Ovary (tissue), 9 donors: ENCODE results near the gene NOP9. TPM values are rescaled to one million over a fixed set of nuclear protein-coding genes. Genes with fewer than 3 reads are reported as not detected.

ENCODE experiments used
- DNase-seq, 5 donors: peaks; one replicate each; pipeline ENCODE4 v3.0.0-alpha.2; 2019 to 2020
- H3K27ac ChIP-seq, 2 donors: fragments of 200-600 bp; one replicate each; pipeline versions ENCODE4 v1.5.1 to v1.8.0; 2019 to 2022
- H3K27me3 ChIP-seq: fragments of 200-600 bp; one replicate; pipeline ENCODE4 v1.8.0; 2022
- H3K36me3 ChIP-seq: fragments of 200-600 bp; sonication (generic); one replicate; pipeline ENCODE4 v1.5.1; 2019
- H3K4me1 ChIP-seq: one replicate; pipeline ENCODE4 v1.8.1; 2013; ENCODE audit warnings: mild to moderate bottlenecking, moderate library complexity; ENCODE audit not compliant: insufficient read depth
- H3K4me3 ChIP-seq: fragments of 200-600 bp; sonication (generic); one replicate; pipeline ENCODE4 v1.5.1; 2017
- H3K9me3 ChIP-seq, 2 donors: fragments of 200-600 bp in 1 of 2; sonication (generic) in 1 of 2; one replicate each; pipeline versions ENCODE4 v1.5.1 to v1.8.1; 2013 to 2019; ENCODE audit warnings: mild to moderate bottlenecking in 1 of 2, moderate library complexity in 1 of 2
- EP300 ChIP-seq: sonication (generic); formaldehyde crosslinking; IDR thresholded peaks from one replicate; pipeline ENCODE4 v1.6.1; 2017; ENCODE audit warnings: antibody characterized with exemption
- POLR2A ChIP-seq: fragments of 450-650 bp; IDR thresholded peaks from one replicate; pipeline ENCODE4 v1.6.1; 2017; ENCODE audit warnings: antibody characterized with exemption, mild to moderate bottlenecking, moderate library complexity
- WGBS, 3 donors: extraction: QIAGEN DNeasy Blood & Tissue Kit in 1 of 3; methylation state at CpG; one replicate each; pipeline versions ENCODE4 v1.1.5 to v1.1.7; 2013 to 2017; 5-methylcytosine and 5-hydroxymethylcytosine counted together
- intact Hi-C, 4 donors: fragments of 100-400 bp; cut with DNase I; formaldehyde crosslinking; loops; one replicate each; pipeline versions ENCODE4 v1.11.0 to v1.15.1; 2022 to 2023
- polyA plus RNA-seq, 2 donors: library from polyadenylated mRNA; stranded (reverse); fragments of 200-250 nt in 1 of 2; fragments of 350-450 nt in 1 of 2; fragmentation: Illumina TruSeq in 1 of 2; extraction: RNeasy Lipid Tissue Mini Kit (QIAGEN cat#74804) in 1 of 2; gene quantifications; one replicate each; pipeline ENCODE4 v1.2.3, GENCODE V29; 2013 to 2014
- total RNA-seq, 7 donors: library from RNA; depleted of rRNA in 2 of 7; stranded (reverse); fragments of >200 nt in 2 of 7; fragmentation: NEBNext Ultra II Directional in 3 of 7; extraction: Animal tissue kit (Norgen Biotek cat#: 25700) in 3 of 7; gene quantifications; one replicate each; pipeline versions ENCODE4 v1.1.0 to v1.2.4, GENCODE V29; 2016 to 2023
- TF ChIP-seq, protein P1 (sequence below), 3 donors: fragments of 450-650 bp in 2 of 3; fragments of 200-600 bp in 1 of 3; IDR thresholded peaks; one replicate each; pipeline versions ENCODE4 v1.5.1 to v1.8.0; 2016 to 2022; ENCODE audit warnings: antibody characterized with exemption in 3 of 3, mild to moderate bottlenecking in 1 of 3
- donor health status: DM: no; HTN: no; CAD: no; lungs with moderate emphysema.
- donor health status: DM: no; HTN: no; CAD: no.
- donor health status: Bipolar disorder and iron deficiency.
- donor health status: DM: yes; HTN: yes; CAD: no.
- donor health status: DM: no; HTN: no; CAD: no.
- donor health status: DM: yes; HTN: yes; CAD: no.

The NOP9 gene
- total and polyA plus RNA-seq, 9 donors, result 9.2 to 28.6 (median 22.1) TPM

DNA sequence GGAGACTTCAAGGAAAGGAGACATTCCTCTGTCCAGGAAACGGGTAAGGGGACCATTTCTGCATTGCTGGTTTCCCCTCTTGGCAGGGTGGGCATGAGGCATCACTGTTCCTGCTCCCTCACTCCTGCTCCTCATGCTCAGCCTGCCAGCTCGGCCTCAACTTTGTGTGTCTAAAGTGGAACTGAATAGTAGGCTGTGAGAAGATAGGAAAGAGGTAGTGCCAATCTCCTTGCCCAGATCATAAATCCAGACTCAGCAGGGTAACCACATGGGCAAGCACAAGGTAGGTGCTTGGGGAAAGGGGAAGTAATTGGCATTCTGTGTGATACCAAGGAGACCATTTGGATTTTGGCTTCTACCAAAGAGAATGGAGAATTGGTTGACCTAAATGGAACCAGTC lies 14.3 kb downstream of the NOP9 start:
- DNase-seq, result no peak
- Histone ChIP-seq H3K4me1 (peaks cover 18% of the 10 kb centered on the region), H3K4me3 (no peak overlapping the region), H3K9me3 (no peaks in the 10 kb centered on the region), H3K27me3 (no peaks in the 10 kb centered on the region), H3K27ac (no peak overlapping the region), H3K36me3 (no peaks in the 10 kb centered on the region)
- TF ChIP-seq POLR2A (no peak), EP300 (no peak)
- TF ChIP-seq, protein P1, sequence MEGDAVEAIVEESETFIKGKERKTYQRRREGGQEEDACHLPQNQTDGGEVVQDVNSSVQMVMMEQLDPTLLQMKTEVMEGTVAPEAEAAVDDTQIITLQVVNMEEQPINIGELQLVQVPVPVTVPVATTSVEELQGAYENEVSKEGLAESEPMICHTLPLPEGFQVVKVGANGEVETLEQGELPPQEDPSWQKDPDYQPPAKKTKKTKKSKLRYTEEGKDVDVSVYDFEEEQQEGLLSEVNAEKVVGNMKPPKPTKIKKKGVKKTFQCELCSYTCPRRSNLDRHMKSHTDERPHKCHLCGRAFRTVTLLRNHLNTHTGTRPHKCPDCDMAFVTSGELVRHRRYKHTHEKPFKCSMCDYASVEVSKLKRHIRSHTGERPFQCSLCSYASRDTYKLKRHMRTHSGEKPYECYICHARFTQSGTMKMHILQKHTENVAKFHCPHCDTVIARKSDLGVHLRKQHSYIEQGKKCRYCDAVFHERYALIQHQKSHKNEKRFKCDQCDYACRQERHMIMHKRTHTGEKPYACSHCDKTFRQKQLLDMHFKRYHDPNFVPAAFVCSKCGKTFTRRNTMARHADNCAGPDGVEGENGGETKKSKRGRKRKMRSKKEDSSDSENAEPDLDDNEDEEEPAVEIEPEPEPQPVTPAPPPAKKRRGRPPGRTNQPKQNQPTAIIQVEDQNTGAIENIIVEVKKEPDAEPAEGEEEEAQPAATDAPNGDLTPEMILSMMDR (IDR thresholded peaks at IDR 0.05), result no peak
- intact Hi-C loops, result loop anchor here in 1 of 4 donors (5.0 kb wide), 1 partner anchor 72 kb away; the partner anchor contains the start of gene TINF2
- 86 to 88% (median 86%) methylated on average over 2 of the region's 2 CpGs for WGBS, 3 donors

DNA sequence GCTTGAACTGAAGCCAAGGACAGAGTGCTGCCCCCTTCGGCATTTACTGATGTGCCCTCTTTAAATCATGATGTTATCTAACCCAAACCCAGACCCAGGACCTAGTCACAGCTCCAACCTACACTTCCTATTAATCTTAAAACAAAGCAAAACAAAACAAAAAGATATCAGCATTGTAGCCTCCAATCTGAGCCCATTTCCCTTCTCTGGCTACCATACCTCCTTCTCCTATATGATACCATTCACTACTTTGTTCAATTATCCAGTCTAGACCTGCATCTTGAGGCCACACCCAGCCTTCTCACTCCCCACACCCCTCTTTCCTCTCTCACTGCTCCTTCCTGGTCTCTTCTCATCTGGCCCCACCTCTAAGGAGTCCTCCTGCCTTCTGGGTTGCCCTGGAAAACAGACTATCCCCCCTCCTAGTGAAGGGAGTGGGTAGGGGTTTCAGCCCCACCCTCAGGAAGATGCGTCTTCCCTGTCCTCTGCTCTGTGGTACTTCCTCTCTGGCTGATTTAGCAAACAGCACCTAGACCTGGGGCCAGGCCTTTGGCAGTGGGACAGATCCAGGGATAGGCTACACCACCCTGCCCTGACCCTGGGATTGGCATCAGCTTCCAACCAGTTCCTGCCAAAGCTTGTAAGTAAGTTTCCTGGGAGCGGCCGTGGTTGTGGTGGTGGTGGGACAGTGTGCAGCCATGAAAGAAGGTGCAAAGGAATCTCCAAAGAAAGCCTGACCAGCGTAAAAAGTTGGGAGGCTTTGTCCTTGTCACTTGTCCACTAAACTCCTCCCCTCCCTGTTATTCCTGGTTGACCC lies 14.9 kb downstream of the NOP9 start:
- TF ChIP-seq EP300, result no peak
- TF ChIP-seq, protein P1 (IDR thresholded peaks at IDR 0.05), result no peak
- TF ChIP-seq POLR2A, result no peak

DNA sequence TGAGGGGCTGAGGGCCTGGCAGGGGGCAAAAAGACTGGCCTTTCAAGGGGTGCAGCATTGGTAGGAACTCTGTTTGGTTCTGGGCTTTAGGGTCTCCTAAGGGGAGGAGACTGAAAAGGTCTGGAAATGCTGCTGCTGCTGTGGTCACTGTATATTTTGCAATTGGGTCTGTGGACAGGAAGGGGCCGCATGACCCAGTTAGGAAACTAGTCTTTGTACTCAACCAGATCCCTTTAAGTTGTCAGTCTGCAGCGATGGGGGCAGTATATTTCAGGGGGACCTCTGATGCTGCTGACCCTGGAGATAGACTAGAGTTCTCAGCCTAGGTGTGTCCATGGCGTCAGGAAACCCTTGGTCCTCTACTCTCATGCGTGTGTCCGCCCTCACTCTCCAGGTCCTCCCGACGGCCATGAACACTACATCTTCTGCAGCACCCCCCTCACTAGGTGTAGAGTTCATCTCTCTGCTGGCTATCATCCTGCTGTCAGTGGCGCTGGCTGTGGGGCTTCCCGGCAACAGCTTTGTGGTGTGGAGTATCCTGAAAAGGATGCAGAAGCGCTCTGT lies 15.7 kb downstream of the NOP9 start:
- Histone ChIP-seq H3K27me3 (no peaks in the 10 kb centered on the region), H3K4me3 (no peak overlapping the region), H3K36me3 (no peaks in the 10 kb centered on the region), H3K4me1 (peaks cover 12% of the 10 kb centered on the region), H3K9me3 (no peaks in the 10 kb centered on the region), H3K27ac (no peak overlapping the region)
- TF ChIP-seq EP300, result no peak
- TF ChIP-seq POLR2A, result no peak
- TF ChIP-seq, protein P1 (IDR thresholded peaks at IDR 0.05), result no peak
- DNase-seq, result no peak
- WGBS, 3 donors, result 80 to 87% (median 84%) methylated on average over 10 of the region's 10 CpGs
- intact Hi-C loops, result no loop called here

More for the DNA sequence above, 14.9 kb downstream of the NOP9 start:
- intact Hi-C loops, result loop anchor here in 1 of 4 donors (5.0 kb wide), 1 partner anchor 72 kb away; the partner anchor contains the start of gene TINF2
- no peaks in the 10 kb centered on the region for H3K27me3 ChIP-seq
- no peak overlapping the region for H3K27ac ChIP-seq
- no peak for DNase-seq
- 73 to 81% (median 78%) methylated on average over 5 of the region's 5 CpGs for WGBS, 3 donors
- no peak overlapping the region for H3K4me3 ChIP-seq
- no peaks in the 10 kb centered on the region for H3K36me3 ChIP-seq
- no peaks in the 10 kb centered on the region for H3K9me3 ChIP-seq
- H3K4me1 ChIP-seq, result peaks cover 17% of the 10 kb centered on the region

DNA sequence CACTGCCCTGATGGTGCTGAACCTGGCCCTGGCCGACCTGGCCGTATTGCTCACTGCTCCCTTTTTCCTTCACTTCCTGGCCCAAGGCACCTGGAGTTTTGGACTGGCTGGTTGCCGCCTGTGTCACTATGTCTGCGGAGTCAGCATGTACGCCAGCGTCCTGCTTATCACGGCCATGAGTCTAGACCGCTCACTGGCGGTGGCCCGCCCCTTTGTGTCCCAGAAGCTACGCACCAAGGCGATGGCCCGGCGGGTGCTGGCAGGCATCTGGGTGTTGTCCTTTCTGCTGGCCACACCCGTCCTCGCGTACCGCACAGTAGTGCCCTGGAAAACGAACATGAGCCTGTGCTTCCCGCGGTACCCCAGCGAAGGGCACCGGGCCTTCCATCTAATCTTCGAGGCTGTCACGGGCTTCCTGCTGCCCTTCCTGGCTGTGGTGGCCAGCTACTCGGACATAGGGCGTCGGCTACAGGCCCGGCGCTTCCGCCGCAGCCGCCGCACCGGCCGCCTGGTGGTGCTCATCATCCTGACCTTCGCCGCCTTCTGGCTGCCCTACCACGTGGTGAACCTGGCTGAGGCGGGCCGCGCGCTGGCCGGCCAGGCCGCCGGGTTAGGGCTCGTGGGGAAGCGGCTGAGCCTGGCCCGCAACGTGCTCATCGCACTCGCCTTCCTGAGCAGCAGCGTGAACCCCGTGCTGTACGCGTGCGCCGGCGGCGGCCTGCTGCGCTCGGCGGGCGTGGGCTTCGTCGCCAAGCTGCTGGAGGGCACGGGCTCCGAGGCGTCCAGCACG lies 16.4 kb downstream of the NOP9 start:
- Histone ChIP-seq H3K27me3 (no peaks in the 10 kb centered on the region), H3K36me3 (no peaks in the 10 kb centered on the region), H3K9me3 (no peaks in the 10 kb centered on the region), H3K4me1 (peaks cover 10% of the 10 kb centered on the region), H3K27ac (no peak overlapping the region), H3K4me3 (no peak overlapping the region)
- TF ChIP-seq POLR2A (no peak), EP300 (no peak)
- TF ChIP-seq, protein P1 (IDR thresholded peaks at IDR 0.05), result peak in 2 of 3 donors; percentile 14 to 32
- WGBS, 3 donors, result 30 to 59% (median 53%) methylated on average over 50 to 70 of the region's 70 CpGs
- intact Hi-C loops, result no loop called here
- peak; percentile 55 to 75 (median 62) for DNase-seq
